Panc1 (cell line): Measurements from ENCODE around the gene UROC1. TPM values are rescaled to one million over a fixed set of nuclear protein-coding genes. Genes with fewer than 3 reads are reported as not detected.

ENCODE experiments used
- ATAC-seq: fragments of 200-7000 bp; cut with Tn5 transposase; 2 replicates; pipeline ENCODE4 v1.9.1; 2020; ENCODE audit warnings: mild to moderate bottlenecking, moderate library complexity
- BruUV-seq: library from RNA; stranded (reverse); fragments of 400-500 nt; replicated peaks from 2 replicates; lab custom pipeline; 2021; lab: Mats Ljungman, UMichigan
- CTCF ChIA-PET: fragments of 300-600 bp; sonication (Branson Sonifier 250); formaldehyde crosslinking; loops from one replicate; lab custom pipeline; 2022; ENCODE audit warnings: antibody characterized with exemption; lab: Charles Lee
- POLR2A ChIA-PET: fragments of 300-600 bp; sonication (Branson Sonifier 250); formaldehyde crosslinking; loops from one replicate; lab custom pipeline; 2022; ENCODE audit warnings: antibody characterized with exemption; lab: Charles Lee
- DNase-seq: peaks from one replicate; pipeline ENCODE4 v3.0.0-alpha.2; 2010; ENCODE audit warnings: low read depth, low spot score
- H3K27ac ChIP-seq: 2 replicates; pipeline ENCODE4 v1.5.1; 2011; ENCODE audit warnings: mild to moderate bottlenecking, low read length, inconsistent platforms
- H3K27me3 ChIP-seq: fragments of 200-500 bp; sonication (Bioruptor generic); 2 replicates; pipeline ENCODE4 v1.6.0; 2014; ENCODE audit warnings: low read length, inconsistent platforms; ENCODE audit not compliant: control insufficient read depth, insufficient read depth
- H3K36me3 ChIP-seq: fragments of 200-500 bp; sonication (Bioruptor generic); 2 replicates; pipeline ENCODE4 v1.5.1; 2014; ENCODE audit warnings: inconsistent platforms, mild to moderate bottlenecking, low read length, moderate library complexity; ENCODE audit not compliant: control insufficient read depth, insufficient read depth
- H3K4me1 ChIP-seq: 2 replicates; pipeline ENCODE4 v1.5.1; 2011; ENCODE audit warnings: inconsistent platforms, mild to moderate bottlenecking, low read length, moderate library complexity; ENCODE audit not compliant: control insufficient read depth, insufficient read depth
- H3K4me3 ChIP-seq, 2 experiments: 2 replicates each; pipeline ENCODE4 v1.5.1; 2011 to 2012; ENCODE audit warnings: low read depth in 2 of 2, low read length in 2 of 2, mild to moderate bottlenecking in 2 of 2, inconsistent platforms in 1 of 2, moderate library complexity in 1 of 2
- H3K9me3 ChIP-seq: fragments of 200-500 bp; sonication (Bioruptor generic); 2 replicates; pipeline ENCODE4 v1.5.1; 2014; ENCODE audit warnings: low read depth, mild to moderate bottlenecking, inconsistent platforms, low read length, moderate library complexity; ENCODE audit not compliant: control insufficient read depth, insufficient read depth
- CTCF ChIP-seq: fragments of 450-650 bp; IDR thresholded peaks from 2 replicates; pipeline ENCODE4 v1.5.1; 2017; ENCODE audit warnings: mild to moderate bottlenecking
- POLR2AphosphoS5 ChIP-seq: IDR thresholded peaks from 2 replicates; pipeline ENCODE4 v1.6.1; 2012; ENCODE audit warnings: mild to moderate bottlenecking, low read depth, low read length, moderate library complexity
- REST ChIP-seq, 2 experiments: IDR thresholded peaks; 2 replicates each; pipeline ENCODE4 v1.6.1; 2011 to 2012; ENCODE audit warnings: low read depth in 2 of 2, control low read depth in 1 of 2, low read length in 1 of 2, mild to moderate bottlenecking in 1 of 2, moderate library complexity in 1 of 2; ENCODE audit not compliant: insufficient read depth in 1 of 2
- SIN3A ChIP-seq: IDR thresholded peaks from 2 replicates; pipeline ENCODE4 v1.6.1; 2012; ENCODE audit warnings: low read depth, mild to moderate bottlenecking, low read length, moderate library complexity, borderline replicate concordance; ENCODE audit not compliant: insufficient read depth
- TCF7L2 ChIP-seq: IDR thresholded peaks from 2 replicates; pipeline ENCODE4 v1.6.1; 2011; ENCODE audit warnings: mild to moderate bottlenecking, low read depth, low read length, inconsistent platforms
- in situ Hi-C: cut with HindIII; loops from 2 replicates; pipeline ENCODE4 v1.10.0; 2016; ENCODE audit warnings: low sequenced_read_pairs, low pct_unique_long_range_greater_than_20kb
- intact Hi-C: fragments of 100-400 bp; cut with micrococcal nuclease; formaldehyde crosslinking; loops from one replicate; pipeline ENCODE4 v1.10.0; 2022; ENCODE audit not compliant: unreplicated experiment
- total RNA-seq: library from RNA; stranded (reverse); gene quantifications from one replicate; pipeline ENCODE4 v1.2.1, GENCODE V29; 2021; ENCODE audit not compliant: unreplicated experiment

UROC1 gene
- total RNA-seq, 1 experiment from 2014 or later, result not detected

GRCh38 chr3:126438186-126438585 is 79.4 kb downstream of the UROC1 start:
- Histone ChIP-seq H3K9me3 (no peaks in the 10 kb centered on the region), H3K36me3 (no peaks in the 10 kb centered on the region), H3K27me3 (no peaks in the 10 kb centered on the region), H3K27ac (no peak overlapping the region), H3K4me3 (no peak overlapping the region), H3K4me1 (no peaks in the 10 kb centered on the region)
- ChIA-PET POLR2A (no interaction called here), CTCF (no interaction called here)
- intact Hi-C loops (no loop called here), in situ Hi-C loops (no loop called here)
- no peak for TF ChIP-seq CTCF
- TF ChIP-seq POLR2AphosphoS5, result no peak
- TF ChIP-seq SIN3A, result no peak
- TF ChIP-seq REST (IDR thresholded peaks at IDR 0.05; ENCODE audit: insufficient read depth in 1 of 2, low read depth in 2 of 2, low read length in 1 of 2), result no peak
- TF ChIP-seq TCF7L2, result no peak
- BruUV-seq, result no TSS peak
- no peak for ATAC-seq
- DNase-seq, result no peak

- CTCF ChIA-PET, result no interaction called here
- H3K36me3 ChIP-seq, result no peaks in the 10 kb centered on the region
Measured at GRCh38 chr3:126436826-126437717, 80.5 kb downstream of the UROC1 start.

More at GRCh38 chr3:126436826-126437717, 80.5 kb downstream of the UROC1 start:
- intact Hi-C loops, result no loop called here
- H3K9me3 ChIP-seq, result no peaks in the 10 kb centered on the region
- no TSS peak for BruUV-seq
- no peaks in the 10 kb centered on the region for H3K27me3 ChIP-seq
- POLR2A ChIA-PET, result interaction anchor here (0.5 kb wide), 1 partner anchor 1152 kb away, joined by 8 read pairs; no protein-coding TSS in a partner anchor
- H3K4me1 ChIP-seq, result no peaks in the 10 kb centered on the region
- TF ChIP-seq SIN3A (no peak), REST (IDR thresholded peaks at IDR 0.05; ENCODE audit: insufficient read depth in 1 of 2, low read depth in 2 of 2, low read length in 1 of 2) (no peak)
- no peak overlapping the region for H3K4me3 ChIP-seq
- in situ Hi-C loops, result no loop called here
- no peak for ATAC-seq
- no peak overlapping the region for H3K27ac ChIP-seq
- DNase-seq, result no peak
